Spleen (tissue), 11 donors: ENCODE results near the gene CAMTA1. TPM values are rescaled to one million over a fixed set of nuclear protein-coding genes. Genes with fewer than 3 reads are reported as not detected.
A peak's percentile ranks its signal among the peaks of the same experiment; 100 is the strongest.

Experiments
- DNase-seq: peaks from one replicate; pipeline ENCODE4 v3.0.0-alpha.2; 2020
- H3K27ac ChIP-seq, 8 donors: fragments of 200-600 bp; sonication (generic) in 7 of 8; 1 replicate in 4 of 8; 2 replicates in 4 of 8; pipeline versions ENCODE4 v1.5.0 to v1.8.0; 2016 to 2021; ENCODE audit warnings: inconsistent platforms in 4 of 8, mild to moderate bottlenecking in 4 of 8, moderate library complexity in 1 of 8
- H3K27me3 ChIP-seq, 7 donors: fragments of 200-600 bp; sonication (generic) in 6 of 7; replicated peaks in 1 of 7; 1 replicate in 4 of 7; 2 replicates in 3 of 7; pipeline versions ENCODE4 v1.5.0 to v1.8.0; 2016 to 2021; ENCODE audit warnings: inconsistent platforms in 3 of 7, mild to moderate bottlenecking in 1 of 7
- H3K36me3 ChIP-seq, 6 donors: fragments of 200-600 bp; sonication (generic) in 5 of 6; 1 replicate in 4 of 6; 2 replicates in 2 of 6; pipeline versions ENCODE4 v1.5.0 to v1.8.0; 2016 to 2021; ENCODE audit warnings: inconsistent platforms in 2 of 6
- H3K4me1 ChIP-seq, 6 donors: fragments of 200-600 bp; sonication (generic) in 5 of 6; 1 replicate in 3 of 6; 2 replicates in 3 of 6; pipeline versions ENCODE4 v1.5.0 to v1.8.0; 2016 to 2021; ENCODE audit warnings: inconsistent platforms in 3 of 6
- H3K4me3 ChIP-seq, 8 donors: fragments of 200-600 bp; sonication (generic) in 7 of 8; 1 replicate in 4 of 8; 2 replicates in 4 of 8; pipeline versions ENCODE4 v1.5.0 to v1.8.0; 2016 to 2021; ENCODE audit warnings: inconsistent platforms in 4 of 8, mild to moderate bottlenecking in 4 of 8, moderate library complexity in 2 of 8
- H3K9me3 ChIP-seq, 8 donors: fragments of 200-600 bp; sonication (generic) in 7 of 8; 1 replicate in 4 of 8; 2 replicates in 4 of 8; pipeline versions ENCODE4 v1.5.0 to v1.8.0; 2016 to 2021; ENCODE audit warnings: inconsistent platforms in 4 of 8
- POLR2A ChIP-seq, 3 donors: fragments of 450-650 bp; IDR thresholded peaks; one replicate each; pipeline ENCODE4 v1.5.1; 2017; ENCODE audit warnings: antibody characterized with exemption in 3 of 3, mild to moderate bottlenecking in 1 of 3
- POLR2AphosphoS5 ChIP-seq, 3 donors: sonication (generic); formaldehyde crosslinking; IDR thresholded peaks; one replicate each; pipeline ENCODE4 v1.5.1; 2017; ENCODE audit warnings: antibody characterized with exemption in 3 of 3
- WGBS, 5 donors: extraction: QIAGEN DNeasy Blood & Tissue Kit in 3 of 5; methylation state at CpG; one replicate each; pipeline versions ENCODE4 v1.1.5 to v1.1.7; 2013 to 2018; 5-methylcytosine and 5-hydroxymethylcytosine counted together
- intact Hi-C: fragments of 100-400 bp; cut with DNase I; formaldehyde crosslinking; loops from one replicate; pipeline ENCODE4 v1.15.0; 2023; ENCODE audit warnings: low total_unique reads
- polyA plus RNA-seq, 3 donors: library from polyadenylated mRNA; stranded (reverse); fragments of 200-250 nt; gene quantifications; one replicate each; pipeline ENCODE4 v1.2.1, GENCODE V29; 2013
- total RNA-seq, 7 donors: library from RNA; depleted of rRNA in 3 of 7; stranded (reverse); fragments of >200 nt in 3 of 7; fragmentation: NEBNext Ultra II Directional in 4 of 7; extraction: Animal tissue kit (Norgen Biotek cat#: 25700) in 4 of 7; gene quantifications; one replicate each; pipeline versions ENCODE4 v1.1.0 to v1.2.1, GENCODE V29; 2016 to 2021
- TF ChIP-seq, protein P1 (sequence below), 11 experiments: fragments of 200-600 bp in 7 of 11; fragments of 450-650 bp in 4 of 11; sonication (generic) in 4 of 11; IDR thresholded peaks in 8 of 11; conservative IDR thresholded peaks in 3 of 11; 1 replicate in 7 of 11; 2 replicates in 4 of 11; pipeline versions ENCODE4 v1.4.0 to v1.8.0; 2016 to 2021; ENCODE audit warnings: antibody characterized with exemption in 11 of 11, inconsistent platforms in 4 of 11, mild to moderate bottlenecking in 1 of 11
- donor health status: healthy with polysubstance abuse.
- donor health status: DM: no; HTN: no; CAD: no; lungs with moderate emphysema.
- donor health status: DM: no; HTN: no; CAD: no.
- donor health status: Bipolar disorder and iron deficiency.
- donor health status: healthy.
- donor health status: DM: no; HTN: no; CAD: no.
- donor health status: DM: yes; HTN: yes; CAD: no.

The CAMTA1 gene
- total and polyA plus RNA-seq, 10 donors: 53.0 to 106 (median 77.3) TPM

- Histone ChIP-seq H3K27ac (no peak overlapping the region), H3K4me1 (peaks cover 8 to 34% (median 25%) of the 10 kb centered on the region in 6 donors), H3K4me3 (no peak overlapping the region), H3K36me3 (no peaks in the 10 kb centered on the region), H3K27me3 (peaks cover 0 to 3% (median 0%) of the 10 kb centered on the region in 7 donors), H3K9me3 (peaks cover 0 to 7% (median 2%) of the 10 kb centered on the region in 8 donors)
- TF ChIP-seq POLR2AphosphoS5 (IDR thresholded peaks at IDR 0.05) (no peak), POLR2A (IDR thresholded peaks at IDR 0.05) (no peak)
- TF ChIP-seq, protein P1, sequence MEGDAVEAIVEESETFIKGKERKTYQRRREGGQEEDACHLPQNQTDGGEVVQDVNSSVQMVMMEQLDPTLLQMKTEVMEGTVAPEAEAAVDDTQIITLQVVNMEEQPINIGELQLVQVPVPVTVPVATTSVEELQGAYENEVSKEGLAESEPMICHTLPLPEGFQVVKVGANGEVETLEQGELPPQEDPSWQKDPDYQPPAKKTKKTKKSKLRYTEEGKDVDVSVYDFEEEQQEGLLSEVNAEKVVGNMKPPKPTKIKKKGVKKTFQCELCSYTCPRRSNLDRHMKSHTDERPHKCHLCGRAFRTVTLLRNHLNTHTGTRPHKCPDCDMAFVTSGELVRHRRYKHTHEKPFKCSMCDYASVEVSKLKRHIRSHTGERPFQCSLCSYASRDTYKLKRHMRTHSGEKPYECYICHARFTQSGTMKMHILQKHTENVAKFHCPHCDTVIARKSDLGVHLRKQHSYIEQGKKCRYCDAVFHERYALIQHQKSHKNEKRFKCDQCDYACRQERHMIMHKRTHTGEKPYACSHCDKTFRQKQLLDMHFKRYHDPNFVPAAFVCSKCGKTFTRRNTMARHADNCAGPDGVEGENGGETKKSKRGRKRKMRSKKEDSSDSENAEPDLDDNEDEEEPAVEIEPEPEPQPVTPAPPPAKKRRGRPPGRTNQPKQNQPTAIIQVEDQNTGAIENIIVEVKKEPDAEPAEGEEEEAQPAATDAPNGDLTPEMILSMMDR (IDR thresholded peaks at IDR 0.05 in 8 of 11, conservative IDR thresholded peaks at IDR 0.05 in 3 of 11): no peak
- DNase-seq: peak; percentile 54
- 79 to 89% (median 85%) methylated on average over 19 of the region's 19 CpGs for WGBS, 5 donors
- intact Hi-C loops: loop anchor here (5.0 kb wide), 1 partner anchor 47 kb away; no protein-coding TSS in a partner anchor
Measured at GRCh38 chr1:7385471-7386225, 600.4 kb downstream of the CAMTA1 start.

- Histone ChIP-seq H3K4me1 (peaks cover 8 to 37% (median 25%) of the 10 kb centered on the region in 6 donors), H3K27ac (no peak overlapping the region), H3K4me3 (no peak overlapping the region), H3K36me3 (no peaks in the 10 kb centered on the region), H3K9me3 (peaks cover 0 to 7% (median 2%) of the 10 kb centered on the region in 8 donors), H3K27me3 (no peaks in the 10 kb centered on the region)
- 86 to 93% (median 90%) methylated on average over 12 to 20 of the region's 20 CpGs for WGBS, 5 donors
- intact Hi-C loops: loop anchor here (5.0 kb wide), 1 partner anchor 46 kb away; no protein-coding TSS in a partner anchor
- TF ChIP-seq, protein P1 (IDR thresholded peaks at IDR 0.05 in 8 of 11, conservative IDR thresholded peaks at IDR 0.05 in 3 of 11): no peak
- TF ChIP-seq POLR2A (IDR thresholded peaks at IDR 0.05) (no peak), POLR2AphosphoS5 (IDR thresholded peaks at IDR 0.05) (no peak)
- DNase-seq: peak; percentile 69
Measured at GRCh38 chr1:7386226-7387052, 601.2 kb downstream of the CAMTA1 start.

DNA sequence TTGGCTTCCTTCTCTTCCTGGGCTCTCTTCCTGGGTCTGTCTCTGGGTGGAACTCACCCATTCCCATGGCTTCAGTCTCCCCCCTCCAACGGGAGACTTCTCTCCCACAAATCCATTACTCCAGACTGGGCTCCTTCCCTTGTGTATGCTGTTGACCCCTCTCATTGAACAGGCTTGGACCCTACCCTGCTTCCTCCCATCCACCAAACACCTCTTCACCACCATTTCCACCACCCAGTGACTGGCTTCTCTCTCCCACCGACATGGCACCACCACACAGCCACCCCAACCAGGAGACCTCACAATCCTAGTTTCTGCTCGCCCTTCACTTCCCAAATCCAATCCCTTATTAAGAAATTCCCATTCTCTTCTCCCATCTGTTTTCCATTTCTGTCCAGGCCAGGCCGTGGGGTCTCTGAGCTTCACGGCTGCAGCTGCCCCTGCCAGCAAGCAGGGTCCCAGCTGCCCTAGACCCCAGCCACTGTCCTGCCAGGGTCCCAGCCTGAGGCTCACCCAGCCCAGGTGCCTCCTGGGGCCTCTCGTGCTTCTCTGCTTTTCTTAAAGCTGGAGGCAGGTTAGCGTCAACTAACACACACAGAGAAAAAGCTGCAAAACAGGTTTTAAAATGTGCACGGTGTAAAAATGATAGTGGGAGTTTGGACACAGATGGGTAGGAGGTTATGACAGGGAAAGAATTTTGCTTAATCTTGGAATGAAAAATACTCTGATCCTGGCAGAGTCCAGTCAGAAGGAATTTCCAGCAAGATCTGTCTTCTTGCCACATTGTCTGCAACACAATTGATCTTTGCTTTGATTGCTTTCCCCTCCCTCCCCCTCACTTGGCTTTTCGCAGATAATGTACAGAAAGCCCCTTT, 602.0 kb downstream of the CAMTA1 start:
- DNase-seq: peak; percentile 47
- 72 to 84% (median 84%) methylated on average over 9 of the region's 9 CpGs for WGBS, 5 donors
- H3K36me3 ChIP-seq: no peaks in the 10 kb centered on the region
- intact Hi-C loops: loop anchor here (5.0 kb wide), 1 partner anchor 45 kb away; no protein-coding TSS in a partner anchor
- peak overlapping the region in 5 of 8 donors; percentile 17 to 80 (median 71) for H3K27ac ChIP-seq
- H3K27me3 ChIP-seq: no peaks in the 10 kb centered on the region
- no peak overlapping the region for H3K4me3 ChIP-seq
- peaks cover 8 to 37% (median 25%) of the 10 kb centered on the region in 6 donors for H3K4me1 ChIP-seq
- TF ChIP-seq POLR2A (IDR thresholded peaks at IDR 0.05) (no peak), POLR2AphosphoS5 (IDR thresholded peaks at IDR 0.05) (no peak)
- TF ChIP-seq, protein P1 (IDR thresholded peaks at IDR 0.05 in 8 of 11, conservative IDR thresholded peaks at IDR 0.05 in 3 of 11): no peak
- H3K9me3 ChIP-seq: peaks cover 0 to under 1% (median 0%) of the 10 kb centered on the region in 8 donors
